ENCODE measurements around the gene RAB36.

Gene RAB36

DNA sequence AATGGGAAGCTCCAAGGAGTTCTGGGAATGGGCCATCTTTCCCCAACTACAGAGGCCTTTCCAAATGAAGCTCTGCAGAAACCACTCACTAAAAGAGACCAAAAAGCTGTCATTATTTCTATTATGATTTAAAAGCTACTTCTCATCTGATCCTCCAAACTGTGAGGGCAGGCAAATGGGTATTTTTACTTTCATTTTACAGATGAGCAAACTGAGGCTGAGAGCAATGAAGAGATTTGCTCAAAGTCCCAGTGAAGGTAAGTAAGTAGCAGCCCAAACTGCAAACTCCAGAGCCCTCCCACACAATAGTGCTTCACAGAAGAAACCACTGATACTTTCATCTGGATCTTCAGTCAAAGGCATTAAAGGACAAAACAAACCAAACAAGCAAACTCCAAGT, 4.9 kb upstream of the RAB36 start:
- DNase-seq: no peak

DNA sequence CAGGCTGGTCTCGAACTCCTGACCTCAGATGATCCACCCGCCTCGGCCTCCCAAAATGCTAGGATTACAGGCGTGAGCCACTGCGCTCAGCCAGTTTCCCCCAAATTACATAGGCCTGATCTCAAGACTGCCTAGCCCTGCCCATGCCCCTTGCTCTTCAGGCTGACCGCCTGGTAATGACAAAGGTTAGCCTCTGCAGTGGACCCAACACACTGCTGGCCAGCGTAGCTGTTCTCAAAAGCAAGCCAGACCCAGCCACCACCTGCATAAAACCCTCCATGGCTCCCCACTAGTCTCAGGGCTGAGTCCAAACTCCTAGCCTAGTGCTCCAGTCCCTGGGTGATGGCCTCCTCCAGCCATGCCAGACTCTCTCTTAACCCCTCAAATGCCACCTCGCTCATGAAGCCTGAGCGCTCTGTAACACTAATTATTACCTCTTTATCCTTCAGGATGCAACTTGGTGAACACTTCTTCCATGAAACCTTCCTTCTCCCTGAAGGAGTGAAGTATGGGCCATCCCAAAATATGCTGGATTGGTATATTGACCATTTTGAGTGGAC, 2.7 kb upstream of the RAB36 start:
- no peak for DNase-seq

GRCh38 chr22:23143119-23143518, 2.2 kb upstream of the RAB36 start:
- DNase-seq: no peak

- DNase-seq: no peak
Observed at GRCh38 chr22:23144432-23144831, 845 bp upstream of the RAB36 start.

- DNase-seq: no peak
Observed at GRCh38 chr22:23145878-23146470, 697 bp downstream of the RAB36 start.

DNA sequence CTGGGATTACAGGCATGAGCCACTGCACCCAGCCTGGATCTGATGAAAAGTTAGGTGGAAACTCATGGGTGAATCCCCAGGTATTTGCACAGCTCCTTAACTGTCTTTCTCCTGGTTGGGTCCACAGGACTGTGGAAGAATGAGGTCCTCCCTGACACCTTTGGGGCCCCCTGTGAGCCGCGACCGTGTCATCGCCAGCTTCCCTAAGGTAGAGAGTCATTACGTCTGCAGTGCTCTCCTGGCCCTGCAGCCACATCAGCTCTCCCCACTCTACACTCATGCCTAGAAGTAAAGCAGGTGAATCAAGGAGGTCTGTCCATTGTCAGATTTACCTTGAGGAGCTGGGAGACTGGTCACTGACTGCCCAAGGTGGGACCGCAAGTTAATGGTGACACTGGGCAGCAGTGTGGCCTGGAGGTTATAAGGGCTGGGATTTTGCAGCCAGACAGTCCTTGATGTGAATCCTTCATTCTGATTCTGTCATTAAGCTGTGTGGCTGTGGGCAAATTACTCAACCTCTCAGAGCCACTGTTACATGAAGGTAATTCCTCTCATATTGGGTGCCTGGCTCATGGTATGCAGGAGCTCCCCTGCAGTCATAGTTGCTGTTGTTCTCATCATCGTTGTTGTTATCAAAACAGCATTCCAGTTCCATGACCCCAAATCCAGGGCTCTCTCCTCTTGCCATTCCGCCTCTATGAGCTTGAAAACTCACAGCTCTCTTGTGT, 1.4 kb downstream of the RAB36 start:
- no peak for DNase-seq

DNA sequence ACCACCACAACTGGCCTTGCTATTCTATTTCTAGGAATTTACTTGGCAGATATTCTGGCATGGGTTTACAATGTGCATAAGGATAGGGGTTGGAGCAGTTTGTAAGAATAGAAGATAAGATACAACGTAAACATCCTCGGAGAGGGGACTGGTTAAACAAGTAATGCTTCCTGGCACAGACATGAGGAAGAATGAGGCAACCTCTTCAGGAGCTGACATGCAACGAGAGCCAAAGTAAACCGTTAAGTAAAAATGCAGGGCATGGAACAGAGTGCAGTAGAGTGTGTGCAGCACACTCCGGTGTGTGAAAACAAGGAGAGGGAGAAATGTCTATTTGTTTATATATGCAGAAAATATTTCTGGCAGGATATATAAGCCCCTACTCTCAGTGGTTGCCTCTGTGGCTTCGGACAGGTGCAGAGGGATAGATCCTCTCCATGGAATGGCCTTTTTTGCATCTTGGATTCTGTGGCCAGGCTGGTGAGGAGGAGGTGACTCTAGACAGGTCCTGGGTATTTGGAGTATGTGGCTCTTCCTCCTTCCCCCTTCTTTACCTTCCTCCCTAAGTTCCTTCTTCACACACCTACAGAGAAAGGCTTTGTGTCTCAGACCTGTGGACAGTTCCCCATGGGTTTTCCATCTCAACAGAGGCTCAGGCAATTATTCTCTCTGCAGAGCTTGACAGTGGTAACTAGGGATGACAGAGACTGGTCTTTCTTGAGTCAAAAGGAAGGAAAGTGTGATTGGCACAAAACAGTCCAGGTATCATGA, 2.5 kb downstream of the RAB36 start:
- no peak for DNase-seq

GRCh38 chr22:23149743-23150238, 4.5 kb downstream of the RAB36 start:
- DNase-seq: no peak

DNA sequence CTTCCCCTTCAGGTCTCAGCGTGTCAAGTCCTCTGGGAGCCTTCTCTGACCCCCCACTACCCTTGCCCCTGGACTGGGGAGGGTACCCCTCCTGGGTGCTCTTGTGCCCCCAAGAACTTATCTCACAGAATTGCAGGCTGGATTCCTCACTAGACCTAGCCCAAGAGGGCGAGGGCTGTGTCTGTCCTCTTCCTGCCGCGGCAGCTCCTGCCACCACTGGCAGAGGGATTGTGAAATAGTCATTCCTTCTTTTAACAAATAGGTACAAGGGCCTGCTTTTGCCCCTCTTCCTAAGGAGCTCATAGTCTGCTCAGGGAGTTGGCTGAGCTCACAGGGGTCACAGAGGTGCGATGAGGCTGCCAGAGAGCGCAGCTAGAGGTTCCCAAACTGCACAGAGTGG, 5.5 kb downstream of the RAB36 start:
- no peak for DNase-seq

DNA sequence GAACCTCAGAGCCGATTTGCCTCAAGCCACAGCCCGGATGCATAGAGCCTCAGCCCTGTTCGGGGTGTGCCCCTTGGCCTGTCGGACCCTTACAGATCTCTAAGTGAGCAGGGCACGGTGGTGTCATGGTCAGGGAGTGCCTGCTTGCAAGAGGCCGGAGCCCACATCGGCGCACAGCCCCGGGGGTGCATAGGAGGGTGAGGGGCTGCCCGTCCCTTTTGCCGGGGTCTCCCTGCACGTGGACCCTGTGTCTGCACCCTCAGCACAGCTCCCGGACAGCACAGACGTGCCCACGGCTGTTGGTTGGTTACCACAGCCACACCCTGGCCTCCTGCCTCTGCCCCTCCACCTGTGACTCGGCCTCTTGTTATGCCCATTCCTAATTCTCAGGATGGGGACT, 6.5 kb downstream of the RAB36 start:
- DNase-seq: no peak

GRCh38 chr22:23152238-23153114, 7.2 kb downstream of the RAB36 start:
- DNase-seq: no peak

GRCh38 chr22:23153994-23154393, 8.7 kb downstream of the RAB36 start:
- no peak for DNase-seq

- DNase-seq: no peak
Observed at GRCh38 chr22:23154461-23154860, 9.2 kb downstream of the RAB36 start.

DNA sequence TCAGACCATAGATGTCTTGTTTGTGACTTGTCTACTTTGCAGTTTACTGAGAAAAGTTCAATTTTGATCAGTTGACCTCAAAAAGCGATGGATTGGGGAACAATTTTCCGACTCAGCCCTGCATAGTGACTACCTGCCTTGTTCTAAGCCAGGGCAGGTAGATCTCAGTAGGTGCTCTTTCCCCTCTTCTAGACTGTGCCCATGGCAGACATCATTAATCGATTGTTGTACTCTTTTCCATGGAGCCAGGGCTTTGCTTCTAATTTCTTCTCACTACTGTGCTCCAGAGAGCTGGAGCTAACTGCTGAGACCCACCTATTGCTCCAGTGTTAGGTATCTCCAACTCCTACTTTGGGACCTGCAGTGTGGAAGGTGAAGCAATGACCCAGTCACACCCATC, 9.9 kb downstream of the RAB36 start:
- DNase-seq: no peak

- DNase-seq: no peak
Observed at GRCh38 chr22:23155831-23156230, 10.6 kb downstream of the RAB36 start.

DNA sequence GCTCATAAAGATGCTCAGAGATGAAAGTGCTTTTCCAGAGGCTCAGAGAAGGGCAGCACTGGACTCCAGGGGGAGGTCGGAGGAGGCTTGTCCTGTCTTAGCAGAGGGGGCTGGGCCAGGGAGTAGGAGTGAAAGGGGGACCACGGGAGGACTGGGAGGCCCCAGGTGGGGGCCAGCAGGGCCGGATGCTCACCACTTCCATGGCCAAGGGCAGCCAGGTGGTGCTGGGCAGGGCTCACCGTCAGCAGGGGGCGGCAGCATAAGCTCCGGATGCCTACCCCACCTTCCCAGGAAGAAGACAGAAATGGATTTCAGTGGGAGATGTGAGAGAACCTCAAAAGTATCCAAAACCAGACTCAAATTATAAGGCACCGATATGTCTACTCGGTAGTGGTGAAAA, 11.0 kb downstream of the RAB36 start:
- no peak for DNase-seq

- DNase-seq: no peak
Observed at GRCh38 chr22:23157560-23158515, 12.6 kb downstream of the RAB36 start.

- DNase-seq: no peak
Observed at GRCh38 chr22:23158516-23159290, 13.4 kb downstream of the RAB36 start.

GRCh38 chr22:23159291-23159630, 14.0 kb downstream of the RAB36 start:
- DNase-seq: no peak

DNA sequence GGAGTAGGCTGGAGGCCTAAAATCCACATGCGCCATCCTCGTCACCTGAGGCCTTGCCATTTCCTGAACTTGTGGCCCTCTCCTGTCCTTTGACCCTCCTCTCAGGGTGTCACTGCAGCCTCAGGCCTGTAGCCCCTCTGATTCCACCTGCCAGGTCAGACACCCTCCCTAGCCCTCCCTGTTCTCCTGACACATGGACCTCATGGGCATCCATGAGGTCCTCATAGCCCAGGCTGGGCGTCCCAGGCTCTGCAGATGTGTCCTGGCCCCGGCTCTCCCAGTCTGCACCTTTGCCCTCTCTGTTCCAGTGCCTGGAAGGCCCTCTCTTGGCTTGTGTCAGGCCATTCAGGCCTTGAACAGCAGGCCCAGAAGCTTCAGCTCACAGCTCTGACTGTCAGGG, 15.8 kb downstream of the RAB36 start:
- no peak for DNase-seq

DNA sequence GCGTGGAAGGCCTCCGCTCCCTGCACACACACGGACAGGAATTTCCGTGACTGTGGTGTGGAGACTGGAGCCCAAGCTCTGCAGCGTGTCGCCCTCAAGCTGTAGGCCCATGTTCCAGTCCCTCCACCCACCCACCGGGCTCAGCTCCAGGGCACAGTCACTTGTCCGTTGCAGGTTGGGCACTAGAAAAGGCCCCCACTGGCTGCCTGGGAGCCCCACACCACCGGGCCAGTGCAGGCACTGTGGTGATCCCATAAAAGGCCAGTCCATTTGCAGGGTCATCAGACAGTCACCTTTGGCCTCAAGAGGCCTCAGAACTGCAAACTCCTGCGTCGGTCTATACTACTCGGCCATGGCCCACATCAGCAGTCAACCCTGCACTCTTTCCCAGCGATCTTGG, 16.3 kb downstream of the RAB36 start:
- DNase-seq: no peak

Data from NCI-H748 treated with DMSO at 0.1 percent for 48 hours (cell line).